Endothelial cell of umbilical vein (primary cell): ENCODE data around the gene XPNPEP1. TPM values are rescaled to one million over a fixed set of nuclear protein-coding genes. Genes with fewer than 3 reads are reported as not detected.

Experiments
- BruUV-seq: library from RNA; stranded (reverse); fragments of 400-500 nt; replicated peaks from 2 replicates; lab custom pipeline; 2021; lab: Mats Ljungman, UMichigan
- CTCF ChIA-PET: fragments of 300-600, 350-600 bp; sonication (Branson Sonifier 250); formaldehyde crosslinking; loops from one replicate; lab custom pipeline; 2021; ENCODE audit warnings: antibody characterized with exemption, inconsistent platforms; lab: Charles Lee
- POLR2A ChIA-PET: fragments of 300-600, 350-600 bp; sonication (Branson Sonifier 250); formaldehyde crosslinking; loops from one replicate; lab custom pipeline; 2021; ENCODE audit warnings: antibody characterized with exemption, inconsistent platforms; lab: Charles Lee
- DNase-seq: peaks from one replicate; pipeline ENCODE4 v3.0.0-alpha.2; 2011; ENCODE audit warnings: low read depth, low spot score
- FAIRE-seq: peaks from 2 replicates; lab custom pipeline; 2011; peaks lifted over from hg19 to GRCh38; lab: Jason Lieb, UNC
- H2AFZ ChIP-seq: 2 replicates; pipeline ENCODE4 v1.6.0; 2012; ENCODE audit warnings: low read depth, low read length, control low read depth, inconsistent platforms
- H3K27ac ChIP-seq: 2 replicates; pipeline ENCODE4 v1.5.1; 2011; ENCODE audit warnings: low read depth, mild to moderate bottlenecking, control low read depth, low read length, moderate library complexity; ENCODE audit not compliant: insufficient read depth
- H3K27me3 ChIP-seq, 2 experiments: 2 replicates each; pipeline versions ENCODE4 v1.6.0 to v1.6.1; 2011; ENCODE audit warnings: low read length in 2 of 2, mixed read lengths in 1 of 2; ENCODE audit not compliant: control insufficient read depth in 2 of 2, insufficient read depth in 2 of 2
- H3K36me3 ChIP-seq, 2 experiments: 2 replicates in 1 of 2; 3 replicates in 1 of 2; pipeline ENCODE4 v1.5.1; 2011; ENCODE audit warnings: low read length in 2 of 2, mild to moderate bottlenecking in 1 of 2, moderate library complexity in 1 of 2; ENCODE audit not compliant: control insufficient read depth in 2 of 2, insufficient read depth in 2 of 2; ENCODE audit errors: extremely low read depth in 1 of 2
- H3K4me1 ChIP-seq: 3 replicates; pipeline ENCODE4 v1.5.1; 2011; ENCODE audit warnings: mild to moderate bottlenecking, low read length; ENCODE audit not compliant: control insufficient read depth, insufficient read depth; ENCODE audit errors: extremely low read depth
- H3K4me2 ChIP-seq: 2 replicates; pipeline ENCODE4 v1.6.1; 2011; ENCODE audit warnings: low read length, control low read depth, mixed read lengths; ENCODE audit not compliant: insufficient read depth
- H3K4me3 ChIP-seq, 3 experiments: fragments of 200-600 bp in 1 of 3; sonication (generic), shearing (Covaris generic) in 1 of 3; replicated peaks in 1 of 3; 2 replicates each; pipeline ENCODE4 v1.5.1; 2011 to 2016; ENCODE audit warnings: control low read depth in 3 of 3, low read length in 3 of 3, mild to moderate bottlenecking in 2 of 3, inconsistent platforms in 1 of 3, low read depth in 1 of 3, moderate library complexity in 1 of 3; ENCODE audit not compliant: insufficient read depth in 1 of 3
- H3K79me2 ChIP-seq: 2 replicates; pipeline ENCODE4 v1.6.0; 2012; ENCODE audit warnings: low read length, inconsistent platforms; ENCODE audit not compliant: control insufficient read depth, insufficient read depth
- H3K9ac ChIP-seq: replicated peaks from 2 replicates; pipeline ENCODE3; 2011; ENCODE audit warnings: low read length, control low read depth; ENCODE audit not compliant: insufficient read depth; ENCODE audit errors: extremely low read depth
- H3K9me1 ChIP-seq: replicated peaks from 3 replicates; pipeline ENCODE4 v1.6.0; 2011; ENCODE audit warnings: mild to moderate bottlenecking, low read length; ENCODE audit not compliant: control insufficient read depth, insufficient read depth; ENCODE audit errors: extremely low read depth
- H3K9me3 ChIP-seq: replicated peaks from 2 replicates; pipeline ENCODE4 v1.5.1; 2012; ENCODE audit warnings: low read length, inconsistent platforms; ENCODE audit not compliant: control insufficient read depth, insufficient read depth
- H4K20me1 ChIP-seq: replicated peaks from 2 replicates; pipeline ENCODE3; 2011; ENCODE audit warnings: mild to moderate bottlenecking, low read length; ENCODE audit not compliant: control insufficient read depth, insufficient read depth; ENCODE audit errors: extremely low read depth
- EZH2 ChIP-seq: IDR thresholded peaks from 2 replicates; pipeline ENCODE4 v1.6.1; 2012; ENCODE audit warnings: borderline replicate concordance, low read depth, mild to moderate bottlenecking, moderate library complexity, low read length, inconsistent platforms; ENCODE audit not compliant: severe bottlenecking
- FOS ChIP-seq: IDR thresholded peaks from 2 replicates; pipeline ENCODE4 v1.6.1; 2011; ENCODE audit warnings: mild to moderate bottlenecking, low read length, moderate library complexity, borderline replicate concordance; ENCODE audit not compliant: insufficient read depth
- GATA2 ChIP-seq: IDR thresholded peaks from 2 replicates; pipeline ENCODE4 v1.7.0; 2011; ENCODE audit warnings: low read depth, mild to moderate bottlenecking, moderate library complexity, mixed read lengths, low read length; ENCODE audit not compliant: insufficient read length, insufficient read depth
- JUN ChIP-seq: IDR thresholded peaks from 2 replicates; pipeline ENCODE4 v1.6.1; 2011; ENCODE audit warnings: borderline replicate concordance, low read depth; ENCODE audit not compliant: insufficient read length, insufficient read depth
- MYC ChIP-seq: IDR thresholded peaks from one replicate; pipeline ENCODE4 v1.6.1; 2011; ENCODE audit warnings: mild to moderate bottlenecking, low read depth, low read length
- POLR2A ChIP-seq: IDR thresholded peaks from 2 replicates; pipeline ENCODE4 v1.6.1; 2012; ENCODE audit warnings: low read depth, mild to moderate bottlenecking, control low read depth, low read length
- POLR2AphosphoS5 ChIP-seq: IDR thresholded peaks from 2 replicates; pipeline ENCODE4 v1.6.1; 2012; ENCODE audit warnings: low read depth, mild to moderate bottlenecking, control low read depth, low read length, moderate library complexity; ENCODE audit not compliant: insufficient read depth
- dilution Hi-C: fragments of 300-500 bp; cut with MboI; formaldehyde crosslinking; loops from one replicate; pipeline ENCODE4 v1.15.0; 2019; ENCODE audit warnings: low sequenced_read_pairs; ENCODE audit not compliant: extremely low pct_ligation_motif_present
- intact Hi-C: fragments of 100-400 bp; cut with micrococcal nuclease; formaldehyde crosslinking; loops from one replicate; pipeline ENCODE4 v1.10.0; 2022
- polyA plus RNA-seq, 4 experiments: library from polyadenylated mRNA; depleted of rRNA in 3 of 4; stranded (reverse) in 3 of 4; unstranded in 1 of 4; fragments of >200 nt; gene quantifications; 2 replicates each; pipeline versions ENCODE4 v1.2.1 to v1.2.3, GENCODE V29; 2011 to 2012; ENCODE audit warnings: missing spikeins in 1 of 4
- total RNA-seq: library from RNA; stranded (reverse); gene quantifications from 2 replicates; pipeline ENCODE4 v1.2.3, GENCODE V29; 2021
- TF ChIP-seq, protein P1 (sequence below), 2 donors: IDR thresholded peaks; 1 replicate in 1 of 2; 2 replicates in 1 of 2; pipeline ENCODE4 v1.5.1; 2011; ENCODE audit warnings: low read length in 2 of 2, mild to moderate bottlenecking in 2 of 2, moderate library complexity in 2 of 2, control low read depth in 1 of 2, inconsistent platforms in 1 of 2, low read depth in 1 of 2; ENCODE audit not compliant: insufficient read depth in 1 of 2; ENCODE audit errors: extremely low read depth in 1 of 2
- TF ChIP-seq, protein P2 (sequence below): IDR thresholded peaks from 2 replicates; pipeline ENCODE4 v1.6.1; 2011; ENCODE audit not compliant: insufficient read depth, insufficient read length

The XPNPEP1 gene
- total and polyA plus RNA-seq, 2 donors (not counting 3 experiments of a cell fraction or from before 2014, with no cell fraction given), result 81.1 to 245 TPM

- no peaks in the 10 kb centered on the region for H3K36me3 ChIP-seq
- DNase-seq (no peak), FAIRE-seq (no peak)
- peaks cover 0 to 2% of the 10 kb centered on the region in 2 experiments for H3K27me3 ChIP-seq
- CTCF ChIA-PET, result interaction anchor here (2.1 kb wide), 1 partner anchor 60 kb away, joined by 5 read pairs; no protein-coding TSS in a partner anchor
- peaks cover 2% of the 10 kb centered on the region for H3K4me1 ChIP-seq
- no peak overlapping the region for H3K27ac ChIP-seq
- H3K9me1 ChIP-seq, result no peaks in the 10 kb centered on the region
- intact Hi-C loops, result no loop called here
- dilution Hi-C loops, result no loop called here
- no peak overlapping the region for H3K9ac ChIP-seq
- no peaks in the 10 kb centered on the region for H3K79me2 ChIP-seq
- H3K4me2 ChIP-seq, result no peak overlapping the region
- H3K4me3 ChIP-seq, result no peak overlapping the region
- H4K20me1 ChIP-seq, result no peaks in the 10 kb centered on the region
- no peaks in the 10 kb centered on the region for H3K9me3 ChIP-seq
- BruUV-seq, result no TSS peak
- POLR2A ChIA-PET, result no interaction called here
- TF ChIP-seq FOS (no peak), GATA2 (no peak), MYC (no peak), POLR2AphosphoS5 (no peak), EZH2 (no peak), POLR2A (no peak), JUN (no peak)
- TF ChIP-seq, protein P1, sequence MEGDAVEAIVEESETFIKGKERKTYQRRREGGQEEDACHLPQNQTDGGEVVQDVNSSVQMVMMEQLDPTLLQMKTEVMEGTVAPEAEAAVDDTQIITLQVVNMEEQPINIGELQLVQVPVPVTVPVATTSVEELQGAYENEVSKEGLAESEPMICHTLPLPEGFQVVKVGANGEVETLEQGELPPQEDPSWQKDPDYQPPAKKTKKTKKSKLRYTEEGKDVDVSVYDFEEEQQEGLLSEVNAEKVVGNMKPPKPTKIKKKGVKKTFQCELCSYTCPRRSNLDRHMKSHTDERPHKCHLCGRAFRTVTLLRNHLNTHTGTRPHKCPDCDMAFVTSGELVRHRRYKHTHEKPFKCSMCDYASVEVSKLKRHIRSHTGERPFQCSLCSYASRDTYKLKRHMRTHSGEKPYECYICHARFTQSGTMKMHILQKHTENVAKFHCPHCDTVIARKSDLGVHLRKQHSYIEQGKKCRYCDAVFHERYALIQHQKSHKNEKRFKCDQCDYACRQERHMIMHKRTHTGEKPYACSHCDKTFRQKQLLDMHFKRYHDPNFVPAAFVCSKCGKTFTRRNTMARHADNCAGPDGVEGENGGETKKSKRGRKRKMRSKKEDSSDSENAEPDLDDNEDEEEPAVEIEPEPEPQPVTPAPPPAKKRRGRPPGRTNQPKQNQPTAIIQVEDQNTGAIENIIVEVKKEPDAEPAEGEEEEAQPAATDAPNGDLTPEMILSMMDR (IDR thresholded peaks at IDR 0.05; ENCODE audit: extremely low read depth in 1 of 2, insufficient read depth in 1 of 2, low read depth in 1 of 2, low read length in 2 of 2), result no peak
- TF ChIP-seq, protein P2, sequence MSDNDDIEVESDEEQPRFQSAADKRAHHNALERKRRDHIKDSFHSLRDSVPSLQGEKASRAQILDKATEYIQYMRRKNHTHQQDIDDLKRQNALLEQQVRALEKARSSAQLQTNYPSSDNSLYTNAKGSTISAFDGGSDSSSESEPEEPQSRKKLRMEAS, result no peak
- no peak overlapping the region for H2AFZ ChIP-seq
Measured at GRCh38 chr10:109944613-109945012, 21.3 kb upstream of the XPNPEP1 start.
